Heart left ventricle (tissue), 13 donors: ENCODE results near the gene EIPR1.

ENCODE experiments used
- POLR2A ChIP-seq, 2 donors: fragments of 450-650 bp; IDR thresholded peaks; one replicate each; pipeline ENCODE4 v1.6.1; 2017; ENCODE audit warnings: antibody characterized with exemption in 2 of 2, mild to moderate bottlenecking in 2 of 2, moderate library complexity in 2 of 2
- TF ChIP-seq, protein P1 (sequence below), 12 donors: fragments of 200-600 bp; sonication (generic) in 4 of 12; IDR thresholded peaks; one replicate each; pipeline versions ENCODE4 v1.5.0 to v1.8.0; 2018 to 2022; ENCODE audit warnings: antibody characterized with exemption in 12 of 12, mild to moderate bottlenecking in 5 of 12
- donor health status: ischemic (EF 13 %, LVEDD 7.1; RV severe dilation, severe dysfunction).
- donor health status: DM: no; HTN: yes; CAD: no.
- donor health status: DM: no; HTN: no; CAD: no.
- donor health status: ischemic (EF 25% LVEDD 6.9; RV normal size, moderate dysfunction).
- donor health status: ischemic (EF 25% LVEDD 5.7; RV mildly dilated, moderate dysfunction).
- donor health status: ischemic (EF 35%, LVEDD 5.7; RV mildly dilated, moderate dysfunction).
- donor health status: nonischemic (EF 11% LVEDD 7.7; RV severe dilation, severe dysfunction).
- donor health status: DM: yes; HTN: yes; CAD: no.
- donor health status: PGD.
- donor health status: ischemic (EF 29% LVEDD 5.4; RV normal size, mild dysfunction).
- donor health status: nonischemic (EF 23%, LVEDD 6.1; RV moderate dilation, normal function).

DNA sequence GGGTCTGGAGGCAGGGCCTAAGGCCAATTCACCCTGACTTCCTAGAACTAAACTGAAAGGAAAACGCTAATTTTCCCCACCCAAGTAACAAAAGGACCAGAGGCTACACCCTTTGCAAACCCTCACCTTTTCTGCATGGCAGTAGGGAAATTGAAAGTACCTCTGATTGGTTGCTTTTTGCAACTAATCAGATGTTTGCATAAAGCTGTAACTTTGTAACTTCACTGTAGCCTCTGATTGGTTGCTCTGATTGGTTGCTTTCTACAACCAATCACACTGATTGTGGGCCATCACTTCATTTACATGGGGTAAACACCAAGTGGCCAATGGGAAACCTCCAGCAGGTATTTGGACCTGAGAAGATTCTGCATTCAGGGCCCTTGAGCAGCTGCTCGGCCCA is 20.8 kb downstream of the EIPR1 start:
- no peak for TF ChIP-seq POLR2A (IDR thresholded peaks at IDR 0.05)
- TF ChIP-seq, protein P1, sequence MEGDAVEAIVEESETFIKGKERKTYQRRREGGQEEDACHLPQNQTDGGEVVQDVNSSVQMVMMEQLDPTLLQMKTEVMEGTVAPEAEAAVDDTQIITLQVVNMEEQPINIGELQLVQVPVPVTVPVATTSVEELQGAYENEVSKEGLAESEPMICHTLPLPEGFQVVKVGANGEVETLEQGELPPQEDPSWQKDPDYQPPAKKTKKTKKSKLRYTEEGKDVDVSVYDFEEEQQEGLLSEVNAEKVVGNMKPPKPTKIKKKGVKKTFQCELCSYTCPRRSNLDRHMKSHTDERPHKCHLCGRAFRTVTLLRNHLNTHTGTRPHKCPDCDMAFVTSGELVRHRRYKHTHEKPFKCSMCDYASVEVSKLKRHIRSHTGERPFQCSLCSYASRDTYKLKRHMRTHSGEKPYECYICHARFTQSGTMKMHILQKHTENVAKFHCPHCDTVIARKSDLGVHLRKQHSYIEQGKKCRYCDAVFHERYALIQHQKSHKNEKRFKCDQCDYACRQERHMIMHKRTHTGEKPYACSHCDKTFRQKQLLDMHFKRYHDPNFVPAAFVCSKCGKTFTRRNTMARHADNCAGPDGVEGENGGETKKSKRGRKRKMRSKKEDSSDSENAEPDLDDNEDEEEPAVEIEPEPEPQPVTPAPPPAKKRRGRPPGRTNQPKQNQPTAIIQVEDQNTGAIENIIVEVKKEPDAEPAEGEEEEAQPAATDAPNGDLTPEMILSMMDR (IDR thresholded peaks at IDR 0.05) = no peak
